Tibial artery (tissue), 4 donors: ENCODE data around the gene LRFN5.

Experiments used
- DNase-seq, 2 donors: peaks; one replicate each; pipeline ENCODE4 v3.0.0-alpha.2; 2019
- H3K27ac ChIP-seq, 2 donors: fragments of 200-600 bp; sonication (generic) in 1 of 2; 1 replicate in 1 of 2; 2 replicates in 1 of 2; pipeline ENCODE4 v1.5.1; 2018 to 2019; ENCODE audit warnings: mild to moderate bottlenecking in 1 of 2
- H3K27me3 ChIP-seq, 2 donors: fragments of 200-600 bp; sonication (generic) in 1 of 2; one replicate each; pipeline versions ENCODE4 v1.5.1 to v1.6.0; 2016 to 2019
- H3K36me3 ChIP-seq, 3 donors: fragments of 200-600 bp; sonication (generic) in 2 of 3; one replicate each; pipeline ENCODE4 v1.5.1; 2016 to 2019; ENCODE audit warnings: mild to moderate bottlenecking in 2 of 3
- H3K4me1 ChIP-seq, 4 donors: fragments of 200-600 bp; sonication (generic) in 2 of 4; 1 replicate in 3 of 4; 2 replicates in 1 of 4; pipeline ENCODE4 v1.5.1; 2016 to 2019
- H3K4me3 ChIP-seq, 2 donors: fragments of 200-600 bp; sonication (generic) in 1 of 2; 1 replicate in 1 of 2; 2 replicates in 1 of 2; pipeline ENCODE4 v1.5.1; 2018 to 2019; ENCODE audit warnings: mild to moderate bottlenecking in 2 of 2
- H3K9me3 ChIP-seq, 3 donors: fragments of 200-600 bp; sonication (generic) in 1 of 3; one replicate each; pipeline ENCODE4 v1.5.1; 2016 to 2019
- CTCF ChIP-seq, 2 experiments: fragments of 200-600 bp in 1 of 2; fragments of 450-650 bp in 1 of 2; IDR thresholded peaks; one replicate each; pipeline ENCODE4 v1.5.1; 2017 to 2019; ENCODE audit warnings: antibody characterized with exemption in 2 of 2, mild to moderate bottlenecking in 1 of 2, moderate library complexity in 1 of 2
- intact Hi-C: fragments of 100-400 bp; cut with DNase I; formaldehyde crosslinking; loops from one replicate; pipeline ENCODE4 v1.15.0; 2023; ENCODE audit warnings: low total_unique reads

Gene LRFN5

GRCh38 chr14:41766772-41767171 is 160.1 kb downstream of the LRFN5 start:
- intact Hi-C loops: no loop called here
- no peak overlapping the region for H3K27ac ChIP-seq
- H3K27me3 ChIP-seq: no peaks in the 10 kb centered on the region
- H3K4me1 ChIP-seq: no peaks in the 10 kb centered on the region
- no peaks in the 10 kb centered on the region for H3K36me3 ChIP-seq
- DNase-seq: no peak
- H3K9me3 ChIP-seq: no peaks in the 10 kb centered on the region
- no peak overlapping the region for H3K4me3 ChIP-seq
- TF ChIP-seq CTCF (IDR thresholded peaks at IDR 0.05): no peak

DNA sequence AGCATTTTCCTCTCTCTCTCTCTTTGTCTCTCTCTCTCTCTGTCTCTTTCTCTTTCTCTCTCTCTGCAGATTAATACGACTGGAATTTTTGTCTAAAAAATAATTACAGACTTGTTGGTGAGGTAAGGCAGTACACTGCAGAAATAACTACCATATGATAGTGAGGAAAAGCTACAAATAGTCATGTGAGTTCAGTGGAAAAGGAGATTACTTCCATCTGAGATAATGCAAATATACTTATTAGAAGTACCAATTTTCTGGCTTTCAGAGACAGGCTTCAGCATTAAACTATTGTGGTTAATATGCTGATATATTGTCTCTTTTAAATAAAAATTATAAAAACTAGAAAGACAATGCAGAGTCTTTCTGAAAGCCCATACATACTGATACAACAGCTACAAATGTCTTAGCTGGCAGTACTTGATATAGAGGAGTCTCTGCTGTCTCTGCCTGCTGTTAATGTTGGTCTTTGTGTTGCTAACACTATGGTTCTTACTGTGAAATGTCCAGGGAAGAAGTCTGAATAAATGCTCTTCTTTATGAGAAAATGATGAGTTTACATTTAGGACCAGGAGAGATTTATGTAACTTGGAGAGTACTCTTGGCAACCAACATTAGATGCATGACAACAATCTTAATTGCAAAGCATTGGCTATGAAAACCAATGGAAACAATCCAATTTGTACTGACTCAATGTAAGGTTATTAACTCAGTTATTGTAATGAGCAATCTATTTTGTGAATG is 167.0 kb downstream of the LRFN5 start:
- TF ChIP-seq CTCF (IDR thresholded peaks at IDR 0.05): no peak
- no peak overlapping the region for H3K27ac ChIP-seq
- no peaks in the 10 kb centered on the region for H3K4me1 ChIP-seq
- no peaks in the 10 kb centered on the region for H3K27me3 ChIP-seq
- H3K9me3 ChIP-seq: no peaks in the 10 kb centered on the region
- H3K4me3 ChIP-seq: no peak overlapping the region
- intact Hi-C loops: no loop called here
- no peak for DNase-seq
- no peaks in the 10 kb centered on the region for H3K36me3 ChIP-seq

DNA sequence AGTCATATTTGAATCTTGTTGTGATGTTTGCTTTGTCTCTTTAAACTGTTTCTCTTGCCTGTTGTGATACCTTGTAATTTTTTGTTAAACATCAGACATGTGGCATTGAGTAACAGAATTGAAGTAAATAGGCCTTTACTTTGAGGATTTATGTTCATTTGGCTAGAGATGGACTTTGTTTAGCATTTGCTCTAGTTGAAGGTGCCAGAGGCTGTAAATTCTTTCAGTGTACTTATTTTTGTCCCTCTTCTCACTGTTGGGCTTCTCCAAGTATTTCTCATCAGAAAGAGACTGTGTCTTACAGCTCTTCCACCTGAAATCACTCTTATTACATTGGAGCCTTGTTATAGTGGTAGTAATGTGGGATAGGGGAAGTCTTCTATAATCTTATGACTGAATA is 175.8 kb downstream of the LRFN5 start:
- Histone ChIP-seq H3K36me3 (no peaks in the 10 kb centered on the region), H3K4me1 (no peaks in the 10 kb centered on the region), H3K27me3 (no peaks in the 10 kb centered on the region), H3K4me3 (no peak overlapping the region), H3K27ac (no peak overlapping the region), H3K9me3 (no peaks in the 10 kb centered on the region)
- DNase-seq: no peak
- intact Hi-C loops: no loop called here
- no peak for TF ChIP-seq CTCF (IDR thresholded peaks at IDR 0.05)

DNA sequence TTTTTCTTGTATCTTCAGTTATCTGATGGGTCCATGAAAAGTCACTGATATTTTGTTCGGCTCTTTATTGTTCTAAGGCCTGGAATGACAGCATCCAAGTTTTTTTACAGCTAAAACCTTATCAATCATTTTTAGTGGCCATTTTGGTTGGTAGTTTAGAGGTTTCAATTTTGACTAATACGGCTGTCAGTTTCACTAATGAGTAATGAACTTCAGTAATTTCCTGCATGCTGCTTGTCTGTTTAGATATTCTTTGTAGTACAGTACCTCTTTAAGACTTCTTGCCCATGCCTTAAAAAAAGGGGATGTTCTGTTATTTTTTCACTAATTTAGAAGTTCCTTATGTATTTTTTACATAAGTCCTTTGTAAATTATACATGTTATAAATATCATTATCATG is 176.7 kb downstream of the LRFN5 start:
- Histone ChIP-seq H3K4me3 (no peak overlapping the region), H3K4me1 (no peaks in the 10 kb centered on the region), H3K9me3 (no peaks in the 10 kb centered on the region), H3K27me3 (no peaks in the 10 kb centered on the region), H3K36me3 (no peaks in the 10 kb centered on the region), H3K27ac (no peak overlapping the region)
- intact Hi-C loops: no loop called here
- no peak for DNase-seq
- TF ChIP-seq CTCF (IDR thresholded peaks at IDR 0.05): no peak

DNA sequence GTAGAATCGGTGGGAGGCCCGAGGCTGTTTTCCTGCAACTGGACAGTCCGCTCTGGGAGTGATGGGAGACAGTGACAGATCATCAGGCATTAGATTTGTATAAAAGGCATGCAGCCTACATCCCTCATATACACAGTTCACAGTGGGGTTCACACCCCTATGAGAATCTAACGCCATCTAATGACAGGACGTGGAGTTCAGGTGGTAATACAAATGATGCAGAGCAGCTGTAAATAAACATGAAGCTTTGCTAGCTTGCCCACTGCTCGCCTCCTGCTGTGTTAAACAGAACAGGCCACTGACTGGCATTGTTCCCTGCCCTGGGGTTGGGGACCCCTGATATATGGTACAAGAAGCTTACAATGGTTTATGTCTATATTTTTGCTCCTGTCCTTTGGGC is 179.0 kb downstream of the LRFN5 start:
- H3K4me1 ChIP-seq: no peaks in the 10 kb centered on the region

More for the DNA sequence above, 179.0 kb downstream of the LRFN5 start:
- TF ChIP-seq CTCF (IDR thresholded peaks at IDR 0.05): no peak
- Histone ChIP-seq H3K36me3 (no peaks in the 10 kb centered on the region), H3K27ac (no peak overlapping the region), H3K9me3 (no peaks in the 10 kb centered on the region), H3K4me3 (no peak overlapping the region), H3K27me3 (no peaks in the 10 kb centered on the region)
- intact Hi-C loops: no loop called here
- DNase-seq: no peak
